22Rv1 (cell line): Measurements from ENCODE around the gene ATP9A.

Experiments
- H3K27ac ChIP-seq: fragments of 450-650 bp; 2 replicates; pipeline ENCODE4 v1.5.1; 2017
- CTCF ChIP-seq: fragments of 450-650 bp; IDR thresholded peaks from 2 replicates; pipeline ENCODE4 v1.5.1; 2017; ENCODE audit warnings: mild to moderate bottlenecking
- ZFX ChIP-seq: fragments of 450-650 bp; IDR thresholded peaks from 2 replicates; pipeline ENCODE4 v1.6.1; 2017; ENCODE audit warnings: antibody characterized with exemption, borderline replicate concordance

ATP9A gene

GRCh38 chr20:51610111-51610510, 158.1 kb downstream of the ATP9A start:
- TF ChIP-seq CTCF, result no peak
- TF ChIP-seq ZFX, result no peak
- no peak overlapping the region for H3K27ac ChIP-seq

- H3K27ac ChIP-seq, result no peak overlapping the region
- TF ChIP-seq ZFX (no peak), CTCF (no peak)
Measured at GRCh38 chr20:51609251-51609650, 158.9 kb downstream of the ATP9A start.

GRCh38 chr20:51608061-51608460, 160.1 kb downstream of the ATP9A start:
- no peak for TF ChIP-seq ZFX
- TF ChIP-seq CTCF, result no peak
- no peak overlapping the region for H3K27ac ChIP-seq

GRCh38 chr20:51607170-51607569, 161.0 kb downstream of the ATP9A start:
- TF ChIP-seq ZFX (no peak), CTCF (no peak)
- no peak overlapping the region for H3K27ac ChIP-seq

- TF ChIP-seq CTCF (no peak), ZFX (no peak)
- no peak overlapping the region for H3K27ac ChIP-seq
Measured at GRCh38 chr20:51604851-51605250, 163.3 kb downstream of the ATP9A start.

- H3K27ac ChIP-seq, result no peak overlapping the region
- TF ChIP-seq ZFX, result no peak
- TF ChIP-seq CTCF, result no peak
Measured at GRCh38 chr20:51602131-51602530, 166.1 kb downstream of the ATP9A start.

GRCh38 chr20:51600950-51601349, 167.2 kb downstream of the ATP9A start:
- TF ChIP-seq CTCF (no peak), ZFX (no peak)
- H3K27ac ChIP-seq, result no peak overlapping the region
